Astrocyte of the spinal cord (primary cell): ENCODE data around the gene UBE2Q1.

Source experiments
- DNase-seq: peaks from one replicate; pipeline ENCODE4 v3.0.0; 2011; ENCODE audit warnings: low read depth, low spot score
- H3K4me3 ChIP-seq: 2 replicates; pipeline ENCODE4 v1.5.1; 2011; ENCODE audit warnings: low read depth, mild to moderate bottlenecking, low read length, moderate library complexity
- CTCF ChIP-seq: IDR thresholded peaks from 2 replicates; pipeline ENCODE4 v1.5.1; 2012; ENCODE audit warnings: low read depth, mild to moderate bottlenecking, low read length, inconsistent platforms
- in situ Hi-C: cut with HindIII; loops from 2 replicates; pipeline ENCODE4 v1.10.0; 2017; ENCODE audit warnings: low sequenced_read_pairs

UBE2Q1 gene

DNA sequence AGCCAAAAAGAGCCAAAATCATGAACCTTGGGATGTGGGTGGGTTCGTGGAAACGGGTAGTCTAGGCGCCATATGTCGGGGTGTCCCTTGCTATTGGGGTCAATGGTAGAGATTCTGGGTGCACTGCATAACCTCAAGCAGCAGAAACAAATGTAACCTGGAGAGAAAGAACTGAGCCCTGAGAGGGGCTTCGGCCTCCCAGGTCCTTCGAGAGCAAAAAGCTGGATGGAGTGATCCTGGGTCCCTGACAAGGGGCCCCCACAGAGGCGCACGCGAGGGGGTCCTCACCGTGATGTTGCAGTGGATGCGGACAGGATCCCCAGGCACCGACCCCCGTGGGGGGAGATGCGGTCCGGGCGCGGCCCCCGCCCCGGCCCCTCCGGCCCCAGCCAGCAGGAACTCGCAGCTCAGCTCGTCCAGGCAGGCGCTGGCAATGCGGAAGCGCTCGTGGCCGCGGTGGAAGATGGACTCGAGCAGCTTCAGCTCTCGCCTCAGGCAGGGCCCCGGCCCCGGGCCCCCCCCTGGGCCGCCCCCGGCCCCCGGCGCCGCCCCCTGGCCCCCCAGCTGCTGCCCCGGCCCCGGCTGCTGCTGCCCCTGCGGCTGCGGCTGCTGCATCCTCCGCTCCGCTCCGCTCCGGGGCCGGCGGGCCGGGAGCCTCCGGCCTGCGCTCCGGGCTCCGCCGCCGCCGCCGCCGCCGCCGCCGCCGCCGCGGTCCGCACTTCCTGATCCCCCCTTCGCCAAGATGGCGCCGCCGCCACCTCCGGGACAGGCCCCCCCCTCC lies at the start of gene UBE2Q1:
Gene UBE2Q1, minus strand, starts transcription at position 724 of the 781 bp plus-strand sequence. Its CDS starts 109 bp downstream, at position 615.
- H3K4me3 ChIP-seq: peak within 1 kb of the TSS; percentile 66
- TF ChIP-seq CTCF: no peak
- in situ Hi-C loops: no loop called here
- no peak for DNase-seq

DNA sequence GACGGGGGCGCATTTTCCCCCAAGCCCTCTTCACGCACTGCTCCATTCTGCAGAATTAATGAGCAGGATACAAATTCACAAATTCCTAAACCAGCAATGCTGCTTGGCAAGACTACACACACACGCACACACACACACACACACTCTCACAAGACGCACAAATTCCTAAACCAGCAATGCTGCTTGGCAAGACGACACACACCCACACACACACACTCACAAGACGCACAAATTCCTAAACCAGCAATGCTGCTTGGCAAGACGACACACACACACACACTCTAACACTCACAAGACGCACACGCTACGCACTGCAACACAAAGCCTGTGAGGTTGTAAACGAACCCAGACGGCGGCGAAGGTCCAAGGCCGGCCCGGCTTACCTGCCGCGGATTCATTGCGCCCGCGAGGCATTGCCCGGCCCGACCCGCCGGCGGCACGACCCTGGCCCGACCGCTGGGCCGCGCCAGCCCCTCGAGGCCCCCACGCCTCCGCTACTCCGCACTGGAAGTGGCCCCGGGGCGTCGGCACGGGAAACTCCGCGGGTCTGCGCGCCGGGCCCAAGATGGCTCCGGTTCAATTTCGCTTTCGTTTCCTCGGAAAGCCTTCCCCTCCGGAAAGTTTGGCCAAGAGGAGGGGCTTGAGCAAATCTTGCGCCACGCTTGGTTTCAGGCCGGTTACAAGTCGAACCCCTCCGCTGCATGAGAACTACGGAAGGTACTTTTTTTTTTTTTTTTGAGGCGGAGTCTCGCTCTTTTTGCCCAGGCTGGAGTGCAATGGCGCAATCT lies 49.3 kb upstream of the UBE2Q1 start, which contains the start of gene ADAR:
Gene ADAR, minus strand, starts transcription at position 578 of the 788 bp plus-strand sequence. Its CDS starts 180 bp downstream, at position 398.
- TF ChIP-seq CTCF: peak; percentile 9
- peak within 1 kb of the TSS; percentile 77 for H3K4me3 ChIP-seq
- in situ Hi-C loops: no loop called here
- peak; percentile 96 for DNase-seq

DNA sequence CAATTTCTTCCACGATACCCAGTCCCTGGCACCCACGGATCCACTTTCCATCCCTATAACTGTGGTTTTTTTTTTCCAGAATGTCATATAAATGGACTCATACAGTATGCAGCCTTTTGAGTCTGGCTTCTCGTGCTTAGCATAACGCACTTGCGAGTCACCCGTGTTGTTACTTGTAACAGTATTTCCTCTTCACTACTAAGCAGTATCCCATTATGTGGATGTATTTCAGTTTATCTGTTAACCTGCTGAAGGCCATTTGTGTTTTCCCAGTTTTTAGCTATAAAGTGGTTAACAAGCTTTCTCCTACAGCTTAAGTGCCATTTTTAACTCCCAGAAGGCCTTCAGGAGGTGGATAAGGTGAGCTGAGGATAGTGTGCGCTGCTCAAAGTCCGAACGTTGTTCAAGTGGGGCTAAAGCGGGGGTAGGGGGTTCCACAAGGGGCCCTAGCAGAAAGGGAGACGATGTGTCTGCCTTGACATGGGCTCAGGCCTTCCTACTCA lies 48.7 kb upstream of the UBE2Q1 start:
- TF ChIP-seq CTCF: no peak
- DNase-seq: peak; percentile 46
- in situ Hi-C loops: no loop called here
- H3K4me3 ChIP-seq: peak overlapping the region; percentile 77

GRCh38 chr1:154605534-154605933 lies 47.1 kb upstream of the UBE2Q1 start:
- TF ChIP-seq CTCF: no peak
- no peak for DNase-seq
- in situ Hi-C loops: no loop called here

DNA sequence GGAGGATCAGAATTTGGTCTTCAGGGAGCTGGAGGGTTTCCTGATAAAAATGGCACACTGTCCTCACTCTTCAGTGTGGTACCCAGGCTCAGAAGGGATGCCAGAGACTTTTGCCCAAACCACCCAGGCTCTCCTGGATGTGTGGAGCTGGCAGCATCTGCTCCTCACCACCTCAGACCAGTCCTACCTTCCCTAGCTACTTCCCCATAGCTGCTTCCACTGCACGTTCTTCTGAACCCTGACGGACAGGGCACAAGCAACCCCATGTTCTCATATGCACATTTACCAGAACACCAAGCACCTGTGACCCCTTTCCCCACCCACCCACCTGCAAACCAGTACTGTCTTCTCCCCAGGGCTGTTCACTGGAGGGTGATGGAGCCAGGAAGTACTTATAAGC lies 44.9 kb upstream of the UBE2Q1 start:
- in situ Hi-C loops: no loop called here

More at GRCh38 chr1:154605534-154605933, 47.1 kb upstream of the UBE2Q1 start:
- no peak overlapping the region for H3K4me3 ChIP-seq

More for the DNA sequence above, 44.9 kb upstream of the UBE2Q1 start:
- DNase-seq: no peak
- TF ChIP-seq CTCF: no peak
- no peak overlapping the region for H3K4me3 ChIP-seq
